Measurements from ENCODE around the gene TFEB. TPM values are rescaled to one million over a fixed set of nuclear protein-coding genes. Genes with fewer than 3 reads are reported as not detected.

TFEB gene
- 10 to 100 TPM; 36.0 to 40.1 TPM for total RNA-seq

- Mint-ChIP-seq H3K27ac (peak within 1 kb of the TSS in 1 of 2 donors; percentile 45), H3K4me1 (ENCODE audit: low read depth in 2 of 2) (peaks cover 17 to 19% of the 10 kb centered on the region in 2 donors), H3K4me3 (peak within 1 kb of the TSS; percentile 77), H3K36me3 (no peaks in the 10 kb centered on the region), H3K27me3 (no peaks in the 10 kb centered on the region), H3K9me3 (no peaks in the 10 kb centered on the region)
- ATAC-seq (peak; percentile 79 to 85), DNase-seq (ENCODE audit: low spot score) (peak; percentile 94)
Measured at GRCh38 chr6:41735427-41736185, at the start of gene TFEB. TFEB (minus strand) TSS chr6:41735608; CDS start chr6:41691213, 44,395 bp downstream.

- no peak overlapping the region for H3K27ac Mint-ChIP-seq
- H3K4me1 Mint-ChIP-seq (ENCODE audit: low read depth in 2 of 2) = peaks cover 4 to 15% of the 10 kb centered on the region in 2 donors
- DNase-seq (ENCODE audit: low spot score) = no peak
- H3K36me3 Mint-ChIP-seq = peaks cover 4% of the 10 kb centered on the region
- ATAC-seq = no peak
- no peaks in the 10 kb centered on the region for H3K9me3 Mint-ChIP-seq
- H3K4me3 Mint-ChIP-seq = peak overlapping the region; percentile 42
- no peaks in the 10 kb centered on the region for H3K27me3 Mint-ChIP-seq
Measured at GRCh38 chr6:41784581-41785171, 49.3 kb upstream of the TFEB start.

- no peaks in the 10 kb centered on the region for H3K27me3 Mint-ChIP-seq
- no peaks in the 10 kb centered on the region for H3K9me3 Mint-ChIP-seq
- no peak overlapping the region for H3K4me3 Mint-ChIP-seq
- ATAC-seq = no peak
- DNase-seq (ENCODE audit: low spot score) = no peak
- H3K4me1 Mint-ChIP-seq (ENCODE audit: low read depth in 2 of 2) = peaks cover 7 to 14% of the 10 kb centered on the region in 2 donors
- H3K27ac Mint-ChIP-seq = no peak overlapping the region
- H3K36me3 Mint-ChIP-seq = no peaks in the 10 kb centered on the region
Measured at GRCh38 chr6:41783106-41783780, 47.8 kb upstream of the TFEB start.

GRCh38 chr6:41781366-41781730 is 45.9 kb upstream of the TFEB start:
- no peaks in the 10 kb centered on the region for H3K36me3 Mint-ChIP-seq
- DNase-seq (ENCODE audit: low spot score) = no peak
- H3K27ac Mint-ChIP-seq = peak overlapping the region in 1 of 2 donors; percentile 37
- peak overlapping the region; percentile 58 for H3K4me3 Mint-ChIP-seq
- H3K4me1 Mint-ChIP-seq (ENCODE audit: low read depth in 2 of 2) = peaks cover 7 to 14% of the 10 kb centered on the region in 2 donors
- H3K9me3 Mint-ChIP-seq = no peaks in the 10 kb centered on the region
- ATAC-seq = no peak
- no peaks in the 10 kb centered on the region for H3K27me3 Mint-ChIP-seq

GRCh38 chr6:41780551-41781365 is 45.4 kb upstream of the TFEB start, which contains the start of gene PRICKLE4:
PRICKLE4 (plus strand) TSS chr6:41780782; CDS start chr6:41783474, 2,692 bp downstream.
- Mint-ChIP-seq H3K9me3 (no peaks in the 10 kb centered on the region), H3K27me3 (no peaks in the 10 kb centered on the region)

GRCh38 chr6:41779788-41780550 is 44.6 kb upstream of the TFEB start, which contains the start of gene FRS3:
FRS3 (minus strand) TSS chr6:41779900; CDS start chr6:41776987, 2,913 bp downstream.
- Mint-ChIP-seq H3K27ac (peak within 1 kb of the TSS; percentile 45 to 88), H3K4me3 (peak within 1 kb of the TSS; percentile 96), H3K9me3 (no peaks in the 10 kb centered on the region), H3K36me3 (no peaks in the 10 kb centered on the region), H3K4me1 (ENCODE audit: low read depth in 2 of 2) (peaks cover 7 to 14% of the 10 kb centered on the region in 2 donors), H3K27me3 (no peaks in the 10 kb centered on the region)
- ATAC-seq (peak; percentile 98 to 99), DNase-seq (ENCODE audit: low spot score) (peak; percentile 99)

More at GRCh38 chr6:41780551-41781365, 45.4 kb upstream of the TFEB start, which contains the start of gene PRICKLE4:
- Mint-ChIP-seq H3K4me1 (ENCODE audit: low read depth in 2 of 2) (peaks cover 7 to 14% of the 10 kb centered on the region in 2 donors), H3K27ac (peak within 1 kb of the TSS in 1 of 2 donors; percentile 88), H3K4me3 (peak within 1 kb of the TSS; percentile 83), H3K36me3 (no peaks in the 10 kb centered on the region)
- ATAC-seq (peak; percentile 0 to 29), DNase-seq (ENCODE audit: low spot score) (no peak)

GRCh38 chr6:41779336-41779735 is 43.9 kb upstream of the TFEB start:
- no peaks in the 10 kb centered on the region for H3K27me3 Mint-ChIP-seq
- DNase-seq (ENCODE audit: low spot score) (no peak), ATAC-seq (no peak)
- no peaks in the 10 kb centered on the region for H3K9me3 Mint-ChIP-seq
- H3K27ac Mint-ChIP-seq = peak overlapping the region; percentile 45 to 88
- H3K4me1 Mint-ChIP-seq (ENCODE audit: low read depth in 2 of 2) = peaks cover 7 to 14% of the 10 kb centered on the region in 2 donors
- H3K36me3 Mint-ChIP-seq = peaks cover 1% of the 10 kb centered on the region
- peak overlapping the region; percentile 96 for H3K4me3 Mint-ChIP-seq

- DNase-seq (ENCODE audit: low spot score) = no peak
- Mint-ChIP-seq H3K36me3 (peaks cover 4% of the 10 kb centered on the region), H3K4me1 (ENCODE audit: low read depth in 2 of 2) (peaks cover 7 to 14% of the 10 kb centered on the region in 2 donors), H3K9me3 (no peaks in the 10 kb centered on the region), H3K27me3 (no peaks in the 10 kb centered on the region), H3K27ac (peak overlapping the region; percentile 45 to 88), H3K4me3 (peak overlapping the region; percentile 96)
- ATAC-seq = no peak
Measured at GRCh38 chr6:41778895-41779294, 43.5 kb upstream of the TFEB start.

- ATAC-seq (no peak), DNase-seq (ENCODE audit: low spot score) (no peak)
- Mint-ChIP-seq H3K4me1 (ENCODE audit: low read depth in 2 of 2) (peaks cover 7 to 14% of the 10 kb centered on the region in 2 donors), H3K4me3 (peak overlapping the region; percentile 96), H3K27me3 (no peaks in the 10 kb centered on the region), H3K9me3 (no peaks in the 10 kb centered on the region), H3K27ac (no peak overlapping the region), H3K36me3 (peaks cover 4% of the 10 kb centered on the region)
Measured at GRCh38 chr6:41777551-41778285, 42.3 kb upstream of the TFEB start.

GRCh38 chr6:41775293-41775882 is 40.0 kb upstream of the TFEB start:
- H3K9me3 Mint-ChIP-seq = no peaks in the 10 kb centered on the region
- peaks cover 4% of the 10 kb centered on the region for H3K36me3 Mint-ChIP-seq
- ATAC-seq = no peak
- no peak overlapping the region for H3K4me3 Mint-ChIP-seq
- DNase-seq (ENCODE audit: low spot score) = no peak
- H3K27me3 Mint-ChIP-seq = no peaks in the 10 kb centered on the region
- no peak overlapping the region for H3K27ac Mint-ChIP-seq
- H3K4me1 Mint-ChIP-seq (ENCODE audit: low read depth in 2 of 2) = peaks cover 7 to 9% of the 10 kb centered on the region in 2 donors

- DNase-seq (ENCODE audit: low spot score) (no peak), ATAC-seq (no peak)
- Mint-ChIP-seq H3K9me3 (no peaks in the 10 kb centered on the region), H3K27me3 (no peaks in the 10 kb centered on the region), H3K4me1 (ENCODE audit: low read depth in 2 of 2) (peaks cover 7% of the 10 kb centered on the region in 2 donors), H3K4me3 (no peak overlapping the region), H3K36me3 (peaks cover 4% of the 10 kb centered on the region), H3K27ac (no peak overlapping the region)
Measured at GRCh38 chr6:41774841-41775240, 39.4 kb upstream of the TFEB start.

Data from natural killer cell treated with Interleukin-12 subunit alpha and Interleukin-12 subunit beta and Interleukin-15 and Interleukin-18, amount 100 ng/mL, for 72 hours (primary cell).